Measurements from ENCODE around the gene RMRP. TPM values are rescaled to one million over a fixed set of nuclear protein-coding genes. Genes with fewer than 3 reads are reported as not detected.

The RMRP gene
- total and polyA plus RNA-seq, 9 of the 15 experiments (the other 6 are each of a cell fraction or from before 2014, with no cell fraction given): 75.7 to 89,974 (median 13,378) TPM; not detected in 3

DNA sequence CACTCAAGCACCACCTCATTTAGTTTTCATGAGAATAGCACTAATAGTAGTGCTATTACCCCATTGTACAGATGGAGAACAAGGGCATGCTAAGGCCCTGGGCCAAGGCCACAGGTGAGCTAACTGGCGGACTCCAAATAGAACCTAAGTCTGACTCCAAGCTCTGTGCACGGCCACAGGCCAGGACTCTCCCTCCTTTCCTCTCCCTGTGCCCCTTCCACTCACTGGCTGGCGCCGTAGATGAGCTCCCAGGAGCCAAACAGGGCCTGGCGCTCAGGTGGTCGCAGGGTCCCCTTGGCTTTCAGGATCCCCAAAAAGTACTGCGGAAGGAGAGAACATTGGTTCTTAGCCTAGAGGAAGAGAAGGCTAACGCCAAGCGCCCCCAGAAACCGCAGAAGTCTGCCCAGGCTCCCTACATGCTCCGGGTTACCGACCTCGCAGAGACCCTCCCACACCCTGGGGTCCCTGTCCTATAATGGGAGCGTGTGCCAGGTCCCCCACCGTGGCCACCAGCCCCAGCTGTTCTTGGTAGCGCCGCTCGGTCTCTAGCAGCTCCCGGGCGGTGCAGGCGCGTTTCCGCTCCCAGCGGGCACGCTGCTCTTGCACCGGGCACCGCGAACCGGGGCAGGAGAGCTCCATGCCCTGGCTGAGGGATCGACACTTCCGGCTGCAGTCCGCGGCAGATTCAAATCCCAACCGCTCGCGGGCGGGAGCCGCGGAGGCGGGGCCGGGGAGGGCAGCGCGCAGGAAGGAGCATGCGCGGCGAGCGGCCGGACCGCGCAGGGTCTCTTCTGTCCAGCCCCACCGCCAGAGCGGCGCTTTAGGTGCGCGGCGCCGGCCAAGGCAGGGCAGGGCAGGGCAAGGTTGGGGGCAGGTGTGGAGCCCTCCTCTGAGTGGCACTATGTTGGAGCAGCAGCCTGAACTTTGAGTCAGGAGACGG, 7.0 kb upstream of the RMRP start, which contains the start of gene ARHGEF39 (continued):
- TF ChIP-seq, protein P1, sequence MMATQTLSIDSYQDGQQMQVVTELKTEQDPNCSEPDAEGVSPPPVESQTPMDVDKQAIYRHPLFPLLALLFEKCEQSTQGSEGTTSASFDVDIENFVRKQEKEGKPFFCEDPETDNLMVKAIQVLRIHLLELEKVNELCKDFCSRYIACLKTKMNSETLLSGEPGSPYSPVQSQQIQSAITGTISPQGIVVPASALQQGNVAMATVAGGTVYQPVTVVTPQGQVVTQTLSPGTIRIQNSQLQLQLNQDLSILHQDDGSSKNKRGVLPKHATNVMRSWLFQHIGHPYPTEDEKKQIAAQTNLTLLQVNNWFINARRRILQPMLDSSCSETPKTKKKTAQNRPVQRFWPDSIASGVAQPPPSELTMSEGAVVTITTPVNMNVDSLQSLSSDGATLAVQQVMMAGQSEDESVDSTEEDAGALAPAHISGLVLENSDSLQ (IDR thresholded peaks at IDR 0.05): no peak
- TF ChIP-seq DMBX1 (CRISPR knock-in tag; IDR thresholded peaks at IDR 0.05; ENCODE audit: borderline replicate concordance) (no peak), CC2D1A (IDR thresholded peaks at IDR 0.05) (0 out of 2 replicates have a peak, but pooled peaks have one; percentile 18), ZBTB40 (IDR thresholded peaks at IDR 0.05) (0 out of 2 replicates have a peak, but pooled peaks have one; percentile 46), ZBTB40 (CRISPR knock-in tag; IDR thresholded peaks at IDR 0.05) (no peak), SETDB1 (IDR thresholded peaks at IDR 0.05; ENCODE audit: low read length) (no peak), ZNF239 (CRISPR knock-in tag; IDR thresholded peaks at IDR 0.05) (no peak), MAFK (IDR thresholded peaks at IDR 0.05; ENCODE audit: low read length) (no peak), ETS2 (tag; IDR thresholded peaks at IDR 0.05; ENCODE audit: borderline replicate concordance, poor library complexity, severe bottlenecking) (no peak), DACH1 (IDR thresholded peaks at IDR 0.05; ENCODE audit: partially characterized antibody) (no peak), NCOA6 (IDR thresholded peaks at IDR 0.05) (no peak), TARDBP (IDR thresholded peaks at IDR 0.05) (no peak), BACH1 (tag; IDR thresholded peaks at IDR 0.05) (no peak), CBFB (CRISPR knock-in tag; IDR thresholded peaks at IDR 0.05) (no peak), RBM14 (IDR thresholded peaks at IDR 0.05; ENCODE audit: borderline replicate concordance, insufficient read depth, low read depth, low read length) (no peak), STAG1 (CRISPR knock-in tag; IDR thresholded peaks at IDR 0.05; ENCODE audit: borderline replicate concordance) (no peak), TBP (optimal IDR thresholded peaks at IDR 0.05; ENCODE audit: low read depth, low read length) (peak; percentile 26), POLR2A (conservative IDR thresholded peaks at IDR 0.05) (peak; percentile 83)
